HG02678 (cell line): ENCODE measurements around the gene CELSR3.

ENCODE experiments used
- ATAC-seq: cut with Tn5 transposase; IDR thresholded peaks from one replicate; pipeline ENCODE4 v1.9.1; 2021; ENCODE audit warnings: mild to moderate bottlenecking, moderate library complexity; ENCODE audit not compliant: unreplicated experiment

CELSR3 gene

DNA sequence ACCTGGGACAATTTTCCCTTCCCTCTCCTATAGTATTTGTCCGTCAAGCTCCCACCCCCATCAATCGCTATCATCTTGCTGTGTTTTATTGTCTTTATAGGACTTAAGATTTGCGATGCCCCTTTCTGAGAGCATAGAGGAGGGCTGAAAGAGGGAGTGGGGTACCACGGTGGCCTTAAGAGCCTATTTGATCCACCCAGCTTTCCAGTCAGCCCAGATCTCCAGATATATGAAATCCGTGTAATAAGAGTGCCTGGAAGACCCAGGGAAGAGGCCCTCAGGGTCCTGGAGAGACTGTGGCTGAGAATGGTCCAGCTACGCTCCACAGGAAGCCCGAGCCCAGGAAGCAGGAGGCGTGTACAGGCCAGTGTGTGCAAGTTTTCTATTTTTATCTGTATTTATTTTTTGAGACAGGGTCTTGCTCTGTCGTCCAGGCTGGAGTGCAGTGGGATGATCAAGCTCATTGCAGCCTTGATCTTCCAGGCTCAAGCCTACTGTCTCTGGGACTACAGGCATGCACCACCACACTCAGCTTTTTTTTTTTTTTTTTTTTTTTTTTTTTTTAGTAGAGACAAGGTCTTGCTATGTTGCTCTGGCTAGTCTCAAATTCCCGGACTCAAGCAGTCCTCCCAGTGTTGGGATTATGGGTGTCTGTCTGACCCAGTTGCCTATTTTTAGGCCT, 24.0 kb upstream of the CELSR3 start:
- no peak for ATAC-seq

DNA sequence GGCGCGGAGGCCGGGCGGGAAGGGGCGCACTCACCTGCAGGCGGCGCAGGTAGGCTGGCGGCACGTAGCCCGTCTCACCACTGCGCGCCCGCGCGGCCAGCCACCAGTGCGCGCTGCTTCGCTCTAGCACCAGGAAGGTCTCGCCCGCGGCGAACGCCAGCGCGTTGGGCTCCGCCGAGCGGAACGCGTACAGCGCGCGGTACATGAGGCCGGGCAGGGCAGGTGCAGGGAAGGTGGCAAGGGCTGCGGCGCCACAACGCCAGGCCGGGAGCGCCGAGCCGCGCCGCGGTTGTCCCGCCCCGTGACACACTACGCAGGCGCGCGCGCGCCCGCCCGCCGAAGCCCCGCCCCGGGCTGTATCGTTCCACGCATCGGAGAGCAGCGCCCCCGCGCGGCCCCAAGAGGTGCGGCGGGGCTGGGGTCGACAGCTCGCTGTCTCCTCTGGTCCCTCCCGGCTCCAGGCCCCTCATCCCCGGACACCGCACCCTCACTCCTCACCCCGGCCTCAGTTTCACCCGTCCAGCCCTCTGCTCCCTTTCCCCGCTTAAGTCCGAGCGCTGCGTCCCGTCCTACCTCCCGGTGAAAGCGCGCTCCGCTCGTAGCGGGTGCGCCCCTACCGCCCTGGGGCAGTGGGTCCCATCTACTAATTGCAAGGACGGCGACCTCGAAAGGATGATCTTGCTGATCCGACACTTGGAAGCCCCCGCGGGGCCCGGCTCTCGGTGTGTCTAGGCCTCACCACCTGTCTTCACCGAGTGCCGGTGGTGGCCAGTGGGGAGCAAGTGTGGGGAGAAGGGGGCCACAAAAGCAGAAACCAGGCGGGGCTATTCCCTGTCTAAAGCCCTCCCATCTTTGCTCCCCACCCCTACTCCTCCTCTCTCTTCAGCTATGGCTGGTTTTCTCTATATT, 23.2 kb upstream of the CELSR3 start, which contains the start of gene NCKIPSD:
Gene NCKIPSD, minus strand, starts transcription at position 313 of the 909 bp plus-strand sequence. Its CDS starts 108 bp downstream, at position 205.
- peak; percentile 83 for ATAC-seq

DNA sequence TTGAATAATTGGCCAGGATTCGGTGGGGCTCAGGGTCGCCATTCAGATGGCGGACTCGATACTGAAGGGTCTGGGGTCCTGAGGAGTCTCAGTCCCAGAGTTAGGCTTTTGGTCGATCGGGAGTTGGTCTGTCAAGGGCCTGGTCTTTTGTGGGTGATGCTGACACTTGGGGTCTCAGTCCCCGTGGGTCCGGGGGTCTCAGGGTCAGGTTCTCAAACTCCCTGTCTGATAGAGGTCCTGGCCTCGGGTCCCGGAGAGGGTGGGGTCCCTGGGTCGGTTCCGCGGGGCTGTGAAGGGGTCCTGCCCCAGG, 22.6 kb upstream of the CELSR3 start:
- no peak for ATAC-seq

DNA sequence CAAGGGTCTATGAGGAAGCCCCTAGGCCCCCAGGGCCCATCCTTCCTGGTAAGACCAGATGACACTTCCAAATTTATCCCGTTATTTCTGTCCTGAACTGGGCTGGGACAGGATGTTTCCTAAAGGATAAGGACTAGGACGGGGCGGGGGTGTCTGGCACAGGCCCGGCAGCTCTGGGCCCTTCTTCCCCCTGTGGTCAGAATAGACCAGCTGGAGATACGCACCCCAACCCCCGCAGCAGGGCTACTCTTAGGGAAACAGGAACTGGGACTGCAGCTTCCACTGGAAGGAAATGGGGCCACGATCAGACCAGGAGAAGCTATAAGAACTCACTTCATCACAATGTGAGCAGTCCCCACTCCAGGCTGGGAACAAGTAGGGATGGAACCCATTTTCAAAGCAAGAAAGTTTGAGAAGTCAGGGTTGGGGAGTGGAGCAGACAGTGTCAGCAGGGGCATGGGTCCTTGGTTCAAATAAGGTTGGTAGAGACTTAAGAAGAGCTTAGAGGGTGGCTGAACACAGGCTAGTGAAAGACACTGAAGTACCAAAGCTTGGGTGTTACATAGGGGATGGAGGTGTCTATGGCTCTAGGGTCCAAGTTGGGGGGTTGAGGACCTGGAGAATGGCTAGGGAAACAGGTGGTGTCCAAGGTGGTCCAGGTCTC, 21.9 kb upstream of the CELSR3 start:
- ATAC-seq, result no peak

DNA sequence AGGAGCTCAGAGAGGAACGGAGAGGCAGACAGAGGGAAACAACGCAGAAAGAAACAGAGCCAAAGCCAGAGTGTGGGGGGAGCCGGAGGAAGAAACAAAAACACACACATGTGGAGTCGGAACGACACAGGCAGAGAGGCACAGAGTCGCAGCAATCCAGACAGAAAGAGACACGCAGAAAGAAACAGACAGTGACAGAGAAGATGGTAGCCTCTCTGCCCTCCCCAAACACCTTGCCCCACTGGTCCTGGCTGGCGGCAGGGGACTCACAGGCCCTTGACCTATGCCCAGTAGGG, 21.3 kb upstream of the CELSR3 start:
- no peak for ATAC-seq

DNA sequence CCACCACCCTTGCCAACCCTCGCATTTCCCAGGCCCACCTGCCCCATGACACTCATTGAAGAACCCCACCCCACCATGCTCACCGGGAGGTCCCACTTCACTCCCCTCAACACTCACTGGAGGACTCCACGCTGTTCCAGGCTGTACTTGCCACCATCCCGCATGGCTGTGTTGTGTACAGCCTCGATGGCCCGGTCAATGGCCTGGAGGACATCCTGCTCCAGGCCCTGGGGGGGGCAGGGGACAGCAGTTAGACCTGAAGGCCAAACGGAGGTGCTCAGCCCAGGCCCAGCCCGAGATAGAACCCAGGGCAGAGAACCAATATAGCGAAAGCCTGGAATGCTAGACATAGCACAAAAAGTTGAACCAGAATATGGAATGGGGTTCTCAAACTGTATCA, 20.1 kb upstream of the CELSR3 start:
- no peak for ATAC-seq

DNA sequence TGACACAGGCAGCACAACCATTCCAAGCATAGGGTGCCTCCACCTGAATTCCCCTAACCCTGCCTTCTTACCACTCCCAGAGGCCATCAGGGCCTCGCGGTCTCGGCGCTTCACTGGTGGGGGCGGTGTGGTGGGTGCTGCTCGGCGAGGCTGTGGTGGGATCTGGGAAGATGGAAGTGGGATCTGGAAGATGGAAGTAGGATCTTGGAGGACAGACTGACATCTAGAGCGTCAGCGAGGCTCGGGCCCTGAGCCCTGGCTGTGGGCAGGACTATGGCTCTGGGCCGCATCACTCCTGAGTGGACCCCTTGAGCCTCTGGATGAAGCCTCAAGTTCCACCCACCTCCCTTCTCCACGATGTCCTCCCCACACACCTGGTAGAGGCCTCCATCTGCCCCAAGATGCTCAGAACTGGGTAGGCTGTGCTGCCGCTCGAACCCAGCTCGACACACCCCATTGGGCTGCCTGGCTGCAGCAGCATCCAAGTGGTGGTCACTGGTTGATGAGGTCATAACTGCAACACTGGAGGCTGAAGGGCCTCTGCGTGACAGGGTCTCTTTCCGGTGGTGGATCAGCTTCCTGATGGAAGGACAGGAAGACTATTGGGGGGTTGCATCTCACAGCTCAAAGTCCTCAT, 19.4 kb upstream of the CELSR3 start:
- ATAC-seq, result no peak

DNA sequence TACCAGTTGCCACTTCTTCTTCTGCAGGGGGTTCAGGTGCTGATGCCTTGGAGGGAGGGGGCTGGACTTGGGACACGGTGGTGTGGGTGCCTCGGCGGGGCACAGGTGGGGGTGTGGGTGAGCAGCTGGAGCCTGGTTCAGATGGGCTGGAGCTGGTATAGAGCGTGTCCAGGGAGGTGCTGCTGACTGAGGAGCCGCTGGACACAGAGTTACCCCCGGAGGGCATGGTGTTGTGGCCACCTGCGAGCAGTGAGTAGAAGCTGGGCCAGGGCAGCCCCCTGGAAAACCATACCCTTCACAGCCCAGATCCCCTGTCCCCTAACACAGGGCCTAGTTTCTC, 18.8 kb upstream of the CELSR3 start:
- no peak for ATAC-seq

DNA sequence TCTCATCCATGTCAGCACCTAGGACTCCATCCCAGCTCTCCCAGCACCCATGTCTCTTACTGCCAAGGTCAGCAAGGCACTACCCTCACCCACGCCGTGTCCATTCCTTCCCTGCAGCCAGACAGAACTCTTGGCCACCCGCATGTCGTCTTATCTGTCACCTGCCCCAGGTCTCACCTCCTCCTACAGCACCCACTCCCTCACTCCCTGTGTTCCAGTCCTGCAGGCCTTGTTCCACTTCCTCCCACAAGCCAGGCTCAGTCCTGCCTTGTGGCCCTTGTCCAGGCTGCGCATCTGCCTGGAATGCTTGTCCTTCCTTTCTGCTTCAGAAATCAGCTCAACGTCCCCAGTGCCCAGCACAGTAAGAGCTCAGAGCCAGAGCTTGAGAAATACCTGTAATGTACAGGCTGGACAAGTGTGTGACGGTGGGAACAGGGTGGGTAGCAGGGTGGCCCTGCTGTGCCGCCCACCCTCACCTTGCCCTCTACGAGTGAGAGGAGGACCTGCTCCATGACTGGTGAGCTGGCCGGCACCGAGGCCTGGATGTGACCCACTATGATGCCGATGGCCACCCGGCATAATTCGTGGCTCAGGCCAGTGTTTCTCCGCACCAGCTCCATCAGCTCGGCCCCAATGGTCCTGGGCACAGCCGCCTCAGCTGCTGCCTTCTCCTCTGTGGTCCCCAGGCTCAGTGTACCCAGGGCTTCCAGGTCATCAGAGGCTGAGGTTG, 18.3 kb upstream of the CELSR3 start:
- no peak for ATAC-seq

DNA sequence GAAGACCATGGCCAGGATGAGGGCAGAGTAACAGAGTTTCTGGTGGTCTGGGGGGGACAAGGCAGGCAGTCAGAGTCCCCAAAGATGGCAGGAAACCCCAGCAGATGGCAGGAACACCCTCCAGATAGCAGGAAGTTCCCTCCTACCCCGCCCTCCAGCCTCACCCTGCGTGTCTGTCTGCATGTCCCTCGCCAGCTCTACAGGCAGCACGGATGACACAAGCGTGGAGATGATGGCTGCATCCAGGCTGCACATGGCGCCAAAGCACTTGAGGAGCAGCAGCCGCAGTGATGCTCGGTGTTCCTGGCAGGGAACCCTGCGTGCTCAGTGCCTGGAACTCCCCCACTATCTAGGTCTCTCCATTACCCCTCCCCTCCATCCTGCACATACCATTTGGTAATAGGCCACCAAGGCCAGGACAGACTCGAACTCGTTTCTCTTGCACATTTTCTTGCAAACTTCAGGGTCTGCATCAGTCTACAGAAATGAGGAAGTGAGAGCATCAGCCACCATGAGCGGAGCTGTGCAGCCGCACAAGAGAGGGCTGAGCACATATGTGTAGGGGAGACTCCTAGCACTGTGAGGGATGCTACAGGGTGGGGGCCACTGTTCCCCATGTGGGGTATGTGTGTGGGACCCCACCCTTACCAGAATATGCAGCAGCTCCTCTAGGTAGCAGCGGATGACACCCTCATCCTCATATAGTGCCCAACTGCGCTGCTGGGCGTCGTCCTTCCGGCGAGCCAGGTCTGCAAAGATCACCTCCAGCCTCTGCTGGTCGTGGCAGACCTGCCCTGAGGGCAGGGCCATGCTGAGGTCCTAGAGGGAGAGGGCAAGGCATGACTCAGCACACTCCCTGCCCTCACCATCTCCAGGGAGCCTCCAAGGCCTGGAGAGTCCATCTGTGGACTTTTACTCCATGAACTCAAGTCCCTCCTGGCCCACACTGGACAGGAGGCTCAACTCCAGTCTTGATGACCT, 17.0 kb upstream of the CELSR3 start:
- ATAC-seq, result no peak

DNA sequence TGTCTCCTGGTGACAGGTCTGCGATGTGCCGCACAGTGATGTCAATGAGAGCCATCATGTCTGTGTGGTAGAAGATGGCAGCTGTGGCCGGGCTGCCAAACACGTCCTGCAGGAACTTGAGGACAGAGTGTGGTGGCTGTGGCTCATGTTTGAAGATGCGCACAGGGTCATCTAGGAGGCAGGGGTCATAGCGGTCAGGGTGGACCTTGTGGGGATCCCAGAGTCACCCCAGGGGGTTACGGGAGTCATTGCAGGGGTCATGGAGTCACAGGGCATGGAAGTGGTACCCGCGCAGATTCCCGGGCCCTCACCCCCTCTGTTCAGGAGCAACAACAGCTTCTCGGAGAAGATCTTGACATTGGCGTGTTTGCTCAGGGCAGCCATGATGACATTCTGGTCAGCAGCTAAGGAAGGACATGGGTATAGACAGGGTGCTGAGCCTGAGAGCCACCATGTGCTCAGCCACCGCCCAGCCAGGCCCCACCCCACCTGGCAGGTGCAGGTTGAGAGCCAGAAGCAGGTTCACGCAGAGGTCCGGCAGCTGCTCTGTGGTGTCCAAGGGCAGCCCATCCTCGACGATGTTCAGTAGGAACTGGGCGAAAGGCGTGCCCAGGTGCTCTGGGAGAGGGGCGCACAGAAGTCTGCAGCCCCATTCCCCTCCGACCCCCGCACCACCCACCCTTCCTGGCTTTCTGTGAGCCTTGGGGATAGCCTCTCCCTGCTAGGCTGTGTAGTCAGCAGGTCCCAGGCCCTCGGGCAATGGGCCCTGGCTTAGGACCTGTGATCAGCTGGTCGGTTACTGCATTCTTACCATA, 16.1 kb upstream of the CELSR3 start:
- no peak for ATAC-seq

DNA sequence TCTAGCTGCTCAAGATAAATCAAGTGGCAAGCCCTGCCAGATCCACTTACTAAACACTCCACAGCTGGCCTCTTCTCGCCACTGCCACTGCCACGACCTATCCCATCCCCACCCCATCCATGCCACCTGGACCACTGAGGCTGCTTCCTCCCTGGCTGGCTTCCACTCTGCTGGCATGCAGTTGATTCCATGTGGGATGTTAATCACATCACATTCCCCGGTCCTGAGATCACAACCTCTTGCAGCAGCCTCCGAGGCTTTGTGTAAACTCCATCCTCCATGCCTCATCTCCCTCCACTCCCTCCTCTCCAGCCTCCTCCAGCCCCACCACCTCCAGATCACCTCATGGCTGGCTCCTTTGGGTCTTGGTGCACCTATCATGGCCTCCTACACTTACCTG, 15.4 kb upstream of the CELSR3 start:
- ATAC-seq, result no peak

DNA sequence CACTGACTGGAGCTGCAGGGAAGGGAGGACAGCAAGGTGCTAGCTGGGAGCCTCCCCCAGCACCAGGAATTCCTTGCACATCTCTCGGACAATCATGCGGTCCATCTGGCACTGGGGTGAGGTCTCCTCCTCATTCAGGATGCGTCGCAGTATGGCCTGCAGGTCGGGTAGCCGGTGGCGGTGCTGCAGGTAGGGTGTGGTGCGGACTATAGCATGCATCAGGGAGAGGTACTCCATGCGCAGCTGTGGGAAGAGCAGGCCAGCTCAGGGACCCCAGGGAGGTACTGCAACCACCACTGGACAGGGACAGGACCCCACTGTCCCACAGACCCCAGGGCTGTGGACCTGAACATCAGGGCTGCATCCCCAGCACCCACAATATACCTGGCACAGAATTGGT, 11.8 kb upstream of the CELSR3 start:
- no peak for ATAC-seq

DNA sequence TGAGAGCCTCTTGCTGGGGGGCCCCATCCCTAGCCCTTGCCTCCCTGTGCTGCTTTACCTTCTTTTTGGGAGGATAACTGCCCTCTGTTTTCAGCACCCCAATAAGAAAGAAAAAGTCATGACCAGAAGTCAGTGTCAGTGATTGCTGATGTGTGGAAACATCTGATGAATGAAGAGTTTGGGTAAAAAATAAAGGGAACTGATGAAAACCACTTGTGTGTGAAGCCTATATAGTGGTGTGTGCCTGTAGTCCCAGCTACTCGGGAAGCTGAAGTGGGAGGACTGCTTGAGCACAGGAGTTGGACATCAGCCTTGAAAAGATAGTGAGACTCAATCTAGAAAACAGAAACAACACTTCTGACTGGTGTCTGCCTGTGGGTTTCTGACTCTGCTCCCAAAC, 9.8 kb upstream of the CELSR3 start:
- no peak for ATAC-seq

DNA sequence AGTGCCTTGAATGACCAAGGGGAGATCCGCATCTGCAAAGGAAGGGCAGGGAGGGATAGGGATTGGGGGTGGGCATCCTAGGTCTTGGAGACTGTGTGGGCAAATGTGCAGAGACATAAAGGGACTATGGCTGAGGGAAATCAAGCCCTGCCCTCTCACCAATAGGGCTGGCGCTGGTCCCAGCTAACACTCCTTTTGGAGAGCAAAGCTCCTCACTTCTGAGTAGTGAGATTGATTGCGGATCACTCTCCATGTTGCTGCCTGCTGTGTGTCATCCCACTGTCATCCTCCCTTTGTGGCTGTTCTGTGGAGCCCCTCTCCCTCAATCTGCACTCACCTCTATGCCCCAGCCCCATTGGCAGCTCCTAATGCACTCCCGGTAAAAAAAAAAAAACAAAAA, 2.2 kb upstream of the CELSR3 start:
- ATAC-seq, result no peak

DNA sequence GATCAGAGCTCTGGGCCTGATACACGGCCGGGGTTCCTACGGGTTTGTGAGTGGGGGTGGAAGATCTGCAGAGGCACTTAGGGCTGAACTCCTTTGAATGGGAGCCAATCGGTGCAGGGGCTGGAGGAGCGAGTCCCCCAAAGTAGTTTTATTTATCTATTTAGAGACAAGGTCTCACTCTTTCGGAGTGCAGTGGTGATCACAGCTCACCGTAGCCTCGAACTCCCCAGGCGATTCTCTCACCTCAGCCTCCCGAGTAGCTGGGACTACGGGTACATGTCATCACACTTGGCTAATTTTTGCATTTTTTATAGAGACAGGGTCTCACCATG, 1.6 kb upstream of the CELSR3 start:
- ATAC-seq, result no peak

DNA sequence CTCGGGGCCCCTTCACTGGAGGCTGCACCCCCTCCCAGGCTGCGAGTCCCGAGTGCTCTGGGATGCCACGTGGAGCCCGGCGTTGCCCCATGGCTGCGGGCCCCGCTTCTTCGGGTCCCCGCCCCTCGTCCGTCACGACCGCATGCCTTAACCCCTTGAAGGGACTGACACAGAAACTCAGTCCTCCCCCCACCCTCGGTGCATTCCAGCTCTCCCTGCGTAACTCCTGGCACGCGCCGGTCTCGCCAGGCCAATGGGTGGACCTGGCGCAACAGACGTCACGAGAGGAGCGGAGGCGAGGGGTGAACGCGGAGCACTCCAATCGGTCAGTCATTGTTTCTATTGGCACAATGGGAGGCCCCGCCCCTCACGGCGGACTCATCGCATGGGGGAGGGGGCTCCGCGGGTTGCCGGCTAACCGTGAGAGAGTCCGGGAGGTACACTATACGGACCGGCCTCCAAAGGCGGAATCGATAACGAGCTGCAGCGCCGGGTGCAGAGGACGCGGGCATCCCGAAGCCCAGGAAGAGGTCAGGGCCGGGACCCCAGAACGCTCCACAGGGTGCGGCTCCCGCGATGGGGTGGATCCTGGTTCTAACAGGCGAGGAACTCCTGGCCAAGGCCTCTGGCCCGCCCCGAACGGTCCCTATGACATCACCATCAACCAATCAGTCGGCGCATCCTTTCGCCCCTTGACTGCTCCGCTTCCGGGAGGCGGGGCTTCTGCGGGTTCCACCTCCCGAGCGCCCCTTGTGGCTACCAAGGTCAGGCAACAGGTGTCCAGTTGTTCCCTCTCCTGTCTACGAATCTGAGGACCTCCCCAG, 1.0 kb upstream of the CELSR3 start:
- peak; percentile 80 for ATAC-seq

DNA sequence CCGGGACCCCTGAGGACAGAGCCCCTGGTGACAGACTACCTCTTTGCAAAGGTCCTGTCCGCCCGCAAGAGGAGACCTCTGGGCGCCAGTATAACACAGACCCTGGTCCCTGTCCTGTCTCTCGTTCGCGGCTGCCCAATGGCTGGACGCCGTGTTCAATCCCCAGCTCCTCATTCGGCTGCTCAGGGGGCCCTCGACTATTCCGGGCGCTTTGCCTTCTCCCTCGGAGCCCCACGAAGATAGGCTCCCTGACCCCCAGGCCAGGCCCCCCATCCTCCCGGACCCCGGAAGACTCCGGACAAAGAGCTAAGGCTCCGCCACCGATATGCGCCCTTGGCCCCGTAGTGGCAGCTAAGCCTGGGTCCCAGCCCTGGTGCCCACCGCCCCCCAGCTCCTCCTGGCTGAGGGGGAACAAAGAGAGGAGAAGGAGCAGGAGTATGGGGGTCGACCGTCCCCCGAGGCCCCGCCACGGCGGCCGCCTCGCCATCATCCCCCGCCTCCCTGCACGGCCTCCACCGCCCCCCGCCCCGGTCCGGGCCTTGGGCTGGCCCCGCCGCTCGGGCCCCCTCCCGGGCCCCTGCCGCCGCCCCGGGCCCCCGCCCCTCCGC, 437 bp downstream of the CELSR3 start:
- ATAC-seq, result no peak
